Measurements from ENCODE around the gene DDX1.

Gene DDX1

GRCh38 chr2:15626126-15626525 is 34.5 kb downstream of the DDX1 start:
- H3K36me3 ChIP-seq (ENCODE audit: low read length), result peaks cover 87% of the 10 kb centered on the region
- H3K9me3 ChIP-seq (ENCODE audit: insufficient read depth, low read length), result no peaks in the 10 kb centered on the region
- H3F3A ChIP-seq (ENCODE audit: insufficient read depth), result no peaks in the 10 kb centered on the region
- no peaks in the 10 kb centered on the region for H3K9me2 ChIP-seq (replicated peaks; ENCODE audit: insufficient read depth, low read length)
- H3K9ac ChIP-seq (ENCODE audit: low read length), result no peak overlapping the region
- no peaks in the 10 kb centered on the region for H3K27me3 ChIP-seq (ENCODE audit: low read length)
- no peaks in the 10 kb centered on the region for H3K79me2 ChIP-seq (ENCODE audit: insufficient read depth, low read length)
- no peak overlapping the region for H3K27ac ChIP-seq (ENCODE audit: low read depth, low read length)
- TF ChIP-seq EZH2phosphoT487 (conservative IDR thresholded peaks at IDR 0.05; ENCODE audit: low read length), result no peak
- no peak for TF ChIP-seq CTCF (IDR thresholded peaks at IDR 0.05; ENCODE audit: insufficient read depth, low read length, poor library complexity, severe bottlenecking)
- no peak overlapping the region for H2AFZ ChIP-seq (ENCODE audit: low read depth, low read length, severe bottlenecking)
- H3K4me2 ChIP-seq (ENCODE audit: low read depth, low read length, poor library complexity, severe bottlenecking), result no peak overlapping the region
- no peak overlapping the region for H3K4me3 ChIP-seq (ENCODE audit: insufficient read depth, low read length, poor library complexity, severe bottlenecking)
- H4K20me1 ChIP-seq (ENCODE audit: low read depth, low read length), result no peaks in the 10 kb centered on the region; the same call in 1 of the 2 replicates

GRCh38 chr2:15626967-15627366 is 35.3 kb downstream of the DDX1 start:
- H3K9me2 ChIP-seq (replicated peaks; ENCODE audit: insufficient read depth, low read length), result no peaks in the 10 kb centered on the region
- H3K27ac ChIP-seq (ENCODE audit: low read depth, low read length), result no peak overlapping the region
- no peak overlapping the region for H3K9ac ChIP-seq (ENCODE audit: low read length)
- no peaks in the 10 kb centered on the region; the same call in 1 of the 2 replicates for H4K20me1 ChIP-seq (ENCODE audit: low read depth, low read length)
- no peaks in the 10 kb centered on the region for H3K79me2 ChIP-seq (ENCODE audit: insufficient read depth, low read length)
- TF ChIP-seq EZH2phosphoT487 (conservative IDR thresholded peaks at IDR 0.05; ENCODE audit: low read length) (no peak), CTCF (IDR thresholded peaks at IDR 0.05; ENCODE audit: insufficient read depth, low read length, poor library complexity, severe bottlenecking) (no peak)
- no peaks in the 10 kb centered on the region for H3F3A ChIP-seq (ENCODE audit: insufficient read depth)
- H3K4me2 ChIP-seq (ENCODE audit: low read depth, low read length, poor library complexity, severe bottlenecking), result no peak overlapping the region
- no peak overlapping the region for H2AFZ ChIP-seq (ENCODE audit: low read depth, low read length, severe bottlenecking)
- H3K36me3 ChIP-seq (ENCODE audit: low read length), result peaks cover 88% of the 10 kb centered on the region
- H3K27me3 ChIP-seq (ENCODE audit: low read length), result no peaks in the 10 kb centered on the region
- H3K4me3 ChIP-seq (ENCODE audit: insufficient read depth, low read length, poor library complexity, severe bottlenecking), result no peak overlapping the region
- no peaks in the 10 kb centered on the region for H3K9me3 ChIP-seq (ENCODE audit: insufficient read depth, low read length)

- H3K27me3 ChIP-seq (ENCODE audit: low read length), result no peaks in the 10 kb centered on the region
- TF ChIP-seq CTCF (IDR thresholded peaks at IDR 0.05; ENCODE audit: insufficient read depth, low read length, poor library complexity, severe bottlenecking) (no peak), EZH2phosphoT487 (conservative IDR thresholded peaks at IDR 0.05; ENCODE audit: low read length) (no peak)
- no peak overlapping the region for H2AFZ ChIP-seq (ENCODE audit: low read depth, low read length, severe bottlenecking)
- H4K20me1 ChIP-seq (ENCODE audit: low read depth, low read length), result no peaks in the 10 kb centered on the region; the same call in 1 of the 2 replicates
- H3K27ac ChIP-seq (ENCODE audit: low read depth, low read length), result no peak overlapping the region
- H3K9ac ChIP-seq (ENCODE audit: low read length), result no peak overlapping the region
- peaks cover 79% of the 10 kb centered on the region for H3K36me3 ChIP-seq (ENCODE audit: low read length)
- no peaks in the 10 kb centered on the region for H3K9me2 ChIP-seq (replicated peaks; ENCODE audit: insufficient read depth, low read length)
- H3K79me2 ChIP-seq (ENCODE audit: insufficient read depth, low read length), result no peaks in the 10 kb centered on the region
- no peak overlapping the region for H3K4me3 ChIP-seq (ENCODE audit: insufficient read depth, low read length, poor library complexity, severe bottlenecking)
- no peak overlapping the region for H3K4me2 ChIP-seq (ENCODE audit: low read depth, low read length, poor library complexity, severe bottlenecking)
- no peaks in the 10 kb centered on the region for H3K9me3 ChIP-seq (ENCODE audit: insufficient read depth, low read length)
- no peaks in the 10 kb centered on the region for H3F3A ChIP-seq (ENCODE audit: insufficient read depth)
Observed at GRCh38 chr2:15627817-15628684, 36.4 kb downstream of the DDX1 start.
